PFSK-1 (cell line): Measurements from ENCODE around the gene DCUN1D4.

ENCODE experiments used
- POLR2AphosphoS5 ChIP-seq: IDR thresholded peaks from 2 replicates; pipeline ENCODE4 v1.6.1; 2012; ENCODE audit warnings: low read depth, mild to moderate bottlenecking, control low read depth, low read length, moderate library complexity
- REST ChIP-seq, 2 experiments: IDR thresholded peaks; 2 replicates each; pipeline versions ENCODE4 v1.6.1 to v1.8.0; 2011 to 2012; ENCODE audit warnings: low read depth in 2 of 2, low read length in 2 of 2, control low read depth in 1 of 2, inconsistent platforms in 1 of 2, mild to moderate bottlenecking in 1 of 2, moderate library complexity in 1 of 2; ENCODE audit not compliant: insufficient read depth in 1 of 2
- SIN3A ChIP-seq: IDR thresholded peaks from 2 replicates; pipeline ENCODE4 v1.6.1; 2012; ENCODE audit warnings: mild to moderate bottlenecking, low read length, moderate library complexity, borderline replicate concordance; ENCODE audit not compliant: insufficient read depth
- TAF1 ChIP-seq: IDR thresholded peaks from 2 replicates; pipeline ENCODE4 v1.6.1; 2012; ENCODE audit warnings: low read length, control low read depth, borderline replicate concordance; ENCODE audit not compliant: insufficient read depth

GRCh38 chr4:51835855-51836254 is 7.1 kb upstream of the DCUN1D4 start:
- TF ChIP-seq TAF1 (no peak), POLR2AphosphoS5 (no peak), SIN3A (no peak), REST (IDR thresholded peaks at IDR 0.05; ENCODE audit: insufficient read depth in 1 of 2, low read depth in 2 of 2, low read length in 2 of 2) (no peak)
